ENCODE measurements around the gene PLA2G6. TPM values are rescaled to one million over a fixed set of nuclear protein-coding genes. Genes with fewer than 3 reads are reported as not detected.

Gene PLA2G6
- total RNA-seq, 4 donors from 2014 or later: 12.9 to 24.2 (median 14.2) TPM

GRCh38 chr22:38110008-38110862, 71.4 kb downstream of the PLA2G6 start, which contains the start of gene BAIAP2L2:
Gene BAIAP2L2 (minus strand): TSS chr22:38110684. CDS start chr22:38110525, 159 bp downstream.
- 53 to 57% methylated on average over 6 to 11 of the region's 19 CpGs for WGBS, 2 donors
- Histone ChIP-seq H3K36me3 (peaks cover 0 to 18% (median 0%) of the 10 kb centered on the region in 3 donors), H3K9me3 (no peaks in the 10 kb centered on the region), H3K27me3 (peaks cover 0 to 4% (median 0%) of the 10 kb centered on the region in 4 donors), H3K4me1 (peaks cover 5 to 51% (median 22%) of the 10 kb centered on the region in 3 donors), H3K27ac (peak within 1 kb of the TSS in 3 of 4 donors; percentile 2 to 56 (median 49)), H3K4me3 (no peak within 1 kb of the TSS)
- TF ChIP-seq POLR2A (IDR thresholded peaks at IDR 0.05) (no peak), CTCF (IDR thresholded peaks at IDR 0.05) (no peak)
- no peak for DNase-seq
- intact Hi-C loops (cut with DNase I): no loop called here

- DNase-seq: no peak
Measured at GRCh38 chr22:38109371-38110001, 72.1 kb downstream of the PLA2G6 start.

GRCh38 chr22:38108561-38109319, 72.9 kb downstream of the PLA2G6 start:
- WGBS, 2 donors: 90 to 91% methylated on average over 11 to 15 of the region's 15 CpGs
- Histone ChIP-seq H3K27ac (no peak overlapping the region), H3K4me1 (peaks cover 5 to 42% (median 16%) of the 10 kb centered on the region in 3 donors), H3K36me3 (peaks cover 0 to 14% (median 0%) of the 10 kb centered on the region in 3 donors), H3K27me3 (peaks cover 0 to 4% (median 0%) of the 10 kb centered on the region in 4 donors), H3K9me3 (no peaks in the 10 kb centered on the region), H3K4me3 (no peak overlapping the region)
- DNase-seq: no peak
- TF ChIP-seq CTCF (IDR thresholded peaks at IDR 0.05): no peak
- no peak for TF ChIP-seq POLR2A (IDR thresholded peaks at IDR 0.05)
- intact Hi-C loops (cut with DNase I): loop anchor here (10.0 kb wide), 1 partner anchor 116 kb away; no protein-coding TSS in a partner anchor

More at GRCh38 chr22:38109371-38110001, 72.1 kb downstream of the PLA2G6 start:
- intact Hi-C loops (cut with DNase I): loop anchor here (10.0 kb wide), 1 partner anchor 115 kb away; no protein-coding TSS in a partner anchor
- Histone ChIP-seq H3K4me1 (peaks cover 5 to 46% (median 19%) of the 10 kb centered on the region in 3 donors), H3K36me3 (peaks cover 0 to 14% (median 0%) of the 10 kb centered on the region in 3 donors), H3K9me3 (no peaks in the 10 kb centered on the region), H3K4me3 (no peak overlapping the region), H3K27ac (no peak overlapping the region), H3K27me3 (peaks cover 0 to 4% (median 0%) of the 10 kb centered on the region in 4 donors)
- TF ChIP-seq POLR2A (IDR thresholded peaks at IDR 0.05) (no peak), CTCF (IDR thresholded peaks at IDR 0.05) (no peak)
- 75% methylated on average over 2 of the region's 22 CpGs; no CpG with 5 or more reads in 1 of the 2 donors for WGBS, 2 donors

- Histone ChIP-seq H3K4me1 (peaks cover 5 to 40% (median 16%) of the 10 kb centered on the region in 3 donors), H3K4me3 (no peak overlapping the region), H3K9me3 (no peaks in the 10 kb centered on the region), H3K27ac (peak overlapping the region in 1 of 4 donors; percentile 9), H3K36me3 (peaks cover 0 to 10% (median 0%) of the 10 kb centered on the region in 3 donors), H3K27me3 (peaks cover 0 to 4% (median 0%) of the 10 kb centered on the region in 4 donors)
- no peak for TF ChIP-seq POLR2A (IDR thresholded peaks at IDR 0.05)
- TF ChIP-seq CTCF (IDR thresholded peaks at IDR 0.05): no peak
- WGBS, 2 donors: 64 to 100% methylated on average over 1 to 10 of the region's 17 CpGs
- intact Hi-C loops (cut with DNase I): loop anchor here (10.0 kb wide), 1 partner anchor 117 kb away; no protein-coding TSS in a partner anchor
- DNase-seq: no peak
Measured at GRCh38 chr22:38107692-38108515, 73.7 kb downstream of the PLA2G6 start.

All from esophagus squamous epithelium (tissue), 5 donors.